ENCODE results near the gene ZNF320.
"Not testable (repeated sequence)": the region's sequence is repeated elsewhere in the genome, so short reads cannot be mapped to it uniquely, and the experiment has no call there.

Gene ZNF320

GRCh38 chr19:52897138-52897935 lies at the start of gene ZNF320:
Gene ZNF320, minus strand, starts transcription at chr19:52897635. Its CDS starts 7,380 bp downstream, at chr19:52890255.
- DNase-seq (ENCODE audit: low read depth in 1 of 2, low spot score in 1 of 2): peak; percentile 66 to 81

- no peak for DNase-seq (ENCODE audit: low read depth in 1 of 2, low spot score in 1 of 2)
Measured at GRCh38 chr19:52946322-52947310, 49.2 kb upstream of the ZNF320 start.

GRCh38 chr19:52945652-52946321 lies 48.4 kb upstream of the ZNF320 start:
- DNase-seq (ENCODE audit: low read depth in 1 of 2, low spot score in 1 of 2): no peak

GRCh38 chr19:52944703-52945493 lies 47.5 kb upstream of the ZNF320 start:
- not testable (repeated sequence) for DNase-seq (ENCODE audit: low read depth in 1 of 2, low spot score in 1 of 2)

GRCh38 chr19:52943884-52944643 lies 46.6 kb upstream of the ZNF320 start:
- DNase-seq (ENCODE audit: low read depth in 1 of 2, low spot score in 1 of 2): no peak

GRCh38 chr19:52943134-52943883 lies 45.9 kb upstream of the ZNF320 start:
- no peak for DNase-seq (ENCODE audit: low read depth in 1 of 2, low spot score in 1 of 2)

- peak; percentile 90 to 91 for DNase-seq (ENCODE audit: low read depth in 1 of 2, low spot score in 1 of 2)
Measured at GRCh38 chr19:52942386-52943133, 45.1 kb upstream of the ZNF320 start.

- DNase-seq (ENCODE audit: low read depth in 1 of 2, low spot score in 1 of 2): no peak
Measured at GRCh38 chr19:52941941-52942385, 44.5 kb upstream of the ZNF320 start.

GRCh38 chr19:52941523-52941922 lies 44.1 kb upstream of the ZNF320 start:
- not testable (repeated sequence) for DNase-seq (ENCODE audit: low read depth in 1 of 2, low spot score in 1 of 2)

- DNase-seq (ENCODE audit: low read depth in 1 of 2, low spot score in 1 of 2): not testable (repeated sequence)
Measured at GRCh38 chr19:52940905-52941304, 43.5 kb upstream of the ZNF320 start.

GRCh38 chr19:52938761-52939160 lies 41.3 kb upstream of the ZNF320 start:
- no peak for DNase-seq (ENCODE audit: low read depth in 1 of 2, low spot score in 1 of 2)

- no peak for DNase-seq (ENCODE audit: low read depth in 1 of 2, low spot score in 1 of 2)
Measured at GRCh38 chr19:52936954-52937325, 39.5 kb upstream of the ZNF320 start.

- DNase-seq (ENCODE audit: low read depth in 1 of 2, low spot score in 1 of 2): no peak
Measured at GRCh38 chr19:52936151-52936953, 38.9 kb upstream of the ZNF320 start.

GRCh38 chr19:52935434-52935833 lies 38.0 kb upstream of the ZNF320 start:
- DNase-seq (ENCODE audit: low read depth in 1 of 2, low spot score in 1 of 2): no peak

GRCh38 chr19:52924641-52925040 lies 27.2 kb upstream of the ZNF320 start:
- not testable (repeated sequence) for DNase-seq (ENCODE audit: low read depth in 1 of 2, low spot score in 1 of 2)

GRCh38 chr19:52923778-52924593 lies 26.6 kb upstream of the ZNF320 start:
- DNase-seq (ENCODE audit: low read depth in 1 of 2, low spot score in 1 of 2): no peak
